ENCODE measurements around the gene CRYBB3. TPM values are rescaled to one million over a fixed set of nuclear protein-coding genes. Genes with fewer than 3 reads are reported as not detected.

The CRYBB3 gene
- total RNA-seq, 1 donor from 2014 or later = 0.27 TPM

DNA sequence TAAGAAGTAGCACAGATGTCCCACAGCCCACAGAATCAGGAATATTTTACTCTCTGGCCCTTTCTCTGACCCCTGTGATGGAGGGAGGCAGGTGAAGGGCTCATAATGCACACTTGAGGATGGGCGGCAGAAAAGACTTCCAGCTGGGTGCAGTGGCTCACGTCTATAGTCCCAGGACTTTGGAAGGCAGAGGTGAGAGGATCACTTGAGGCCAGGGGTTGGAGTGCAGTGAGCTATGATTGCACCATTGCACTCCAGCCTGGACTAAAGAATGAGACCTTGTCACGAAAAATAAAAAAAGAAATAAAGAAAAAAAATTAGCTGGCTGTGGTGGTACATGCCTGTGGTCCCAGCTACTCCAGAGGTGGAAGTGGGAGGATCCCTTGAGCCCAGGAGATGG, 13.5 kb upstream of the CRYBB3 start:
- Mint-ChIP-seq H3K4me1 (no peaks in the 10 kb centered on the region), H3K27me3 (ENCODE audit: low read depth) (no peaks in the 10 kb centered on the region), H3K36me3 (peaks cover 39% of the 10 kb centered on the region), H3K27ac (no peak overlapping the region), H3K4me3 (no peak overlapping the region), H3K9me3 (no peaks in the 10 kb centered on the region)
- TF ChIP-seq, protein P1, sequence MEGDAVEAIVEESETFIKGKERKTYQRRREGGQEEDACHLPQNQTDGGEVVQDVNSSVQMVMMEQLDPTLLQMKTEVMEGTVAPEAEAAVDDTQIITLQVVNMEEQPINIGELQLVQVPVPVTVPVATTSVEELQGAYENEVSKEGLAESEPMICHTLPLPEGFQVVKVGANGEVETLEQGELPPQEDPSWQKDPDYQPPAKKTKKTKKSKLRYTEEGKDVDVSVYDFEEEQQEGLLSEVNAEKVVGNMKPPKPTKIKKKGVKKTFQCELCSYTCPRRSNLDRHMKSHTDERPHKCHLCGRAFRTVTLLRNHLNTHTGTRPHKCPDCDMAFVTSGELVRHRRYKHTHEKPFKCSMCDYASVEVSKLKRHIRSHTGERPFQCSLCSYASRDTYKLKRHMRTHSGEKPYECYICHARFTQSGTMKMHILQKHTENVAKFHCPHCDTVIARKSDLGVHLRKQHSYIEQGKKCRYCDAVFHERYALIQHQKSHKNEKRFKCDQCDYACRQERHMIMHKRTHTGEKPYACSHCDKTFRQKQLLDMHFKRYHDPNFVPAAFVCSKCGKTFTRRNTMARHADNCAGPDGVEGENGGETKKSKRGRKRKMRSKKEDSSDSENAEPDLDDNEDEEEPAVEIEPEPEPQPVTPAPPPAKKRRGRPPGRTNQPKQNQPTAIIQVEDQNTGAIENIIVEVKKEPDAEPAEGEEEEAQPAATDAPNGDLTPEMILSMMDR (IDR thresholded peaks at IDR 0.05; ENCODE audit: unreplicated experiment) = no peak
- no peak for DNase-seq (ENCODE audit: low spot score in 2 of 2, unreplicated experiment in 2 of 2)

- Mint-ChIP-seq H3K27ac (no peak overlapping the region), H3K4me3 (no peak overlapping the region), H3K27me3 (ENCODE audit: low read depth) (no peaks in the 10 kb centered on the region), H3K36me3 (peaks cover 37% of the 10 kb centered on the region), H3K4me1 (no peaks in the 10 kb centered on the region), H3K9me3 (no peaks in the 10 kb centered on the region)
- DNase-seq (ENCODE audit: low spot score in 2 of 2, unreplicated experiment in 2 of 2) = no peak
- TF ChIP-seq, protein P1 (IDR thresholded peaks at IDR 0.05; ENCODE audit: unreplicated experiment) = no peak
Measured at GRCh38 chr22:25187469-25187868, 12.2 kb upstream of the CRYBB3 start.

- TF ChIP-seq, protein P1 (IDR thresholded peaks at IDR 0.05; ENCODE audit: unreplicated experiment) = no peak
- no peaks in the 10 kb centered on the region for H3K4me1 Mint-ChIP-seq
- no peak overlapping the region for H3K4me3 Mint-ChIP-seq
- no peak overlapping the region for H3K27ac Mint-ChIP-seq
- H3K36me3 Mint-ChIP-seq = peaks cover 22% of the 10 kb centered on the region
- no peaks in the 10 kb centered on the region for H3K27me3 Mint-ChIP-seq (ENCODE audit: low read depth)
- no peak for DNase-seq (ENCODE audit: low spot score in 2 of 2, unreplicated experiment in 2 of 2)
- no peaks in the 10 kb centered on the region for H3K9me3 Mint-ChIP-seq
Measured at GRCh38 chr22:25192406-25192805, 7.3 kb upstream of the CRYBB3 start.

GRCh38 chr22:25193130-25193529, 6.5 kb upstream of the CRYBB3 start:
- TF ChIP-seq, protein P1 (IDR thresholded peaks at IDR 0.05; ENCODE audit: unreplicated experiment) = no peak
- H3K4me1 Mint-ChIP-seq = no peaks in the 10 kb centered on the region
- DNase-seq (ENCODE audit: low spot score in 2 of 2, unreplicated experiment in 2 of 2) = no peak
- H3K27ac Mint-ChIP-seq = no peak overlapping the region
- no peaks in the 10 kb centered on the region for H3K27me3 Mint-ChIP-seq (ENCODE audit: low read depth)
- H3K36me3 Mint-ChIP-seq = peaks cover 22% of the 10 kb centered on the region
- H3K9me3 Mint-ChIP-seq = no peaks in the 10 kb centered on the region
- no peak overlapping the region for H3K4me3 Mint-ChIP-seq

DNA sequence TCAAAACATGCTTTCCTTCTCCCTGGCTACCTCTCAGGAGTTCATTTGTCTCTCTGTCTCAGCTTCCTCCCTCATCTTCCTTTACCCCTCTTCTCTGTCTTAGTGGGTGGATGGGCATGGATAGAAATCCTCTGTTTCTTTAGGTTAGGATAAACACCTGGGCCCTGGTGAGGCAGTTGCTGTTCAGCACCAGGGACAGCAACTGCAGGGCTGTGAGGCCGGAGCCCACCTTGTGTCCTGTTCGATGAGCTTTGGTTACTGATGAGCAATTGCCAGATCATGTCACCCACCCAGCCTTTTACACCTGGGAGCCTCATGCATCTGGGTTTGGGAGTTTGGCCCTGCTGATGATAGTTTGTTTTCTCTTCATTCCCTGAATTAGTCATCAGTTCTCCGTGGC, 6.1 kb upstream of the CRYBB3 start:
- Mint-ChIP-seq H3K4me1 (no peaks in the 10 kb centered on the region), H3K36me3 (peaks cover 21% of the 10 kb centered on the region), H3K27ac (no peak overlapping the region), H3K9me3 (no peaks in the 10 kb centered on the region), H3K27me3 (ENCODE audit: low read depth) (no peaks in the 10 kb centered on the region), H3K4me3 (no peak overlapping the region)
- TF ChIP-seq, protein P1 (IDR thresholded peaks at IDR 0.05; ENCODE audit: unreplicated experiment) = no peak
- no peak for DNase-seq (ENCODE audit: low spot score in 2 of 2, unreplicated experiment in 2 of 2)

GRCh38 chr22:25196326-25196725, 3.3 kb upstream of the CRYBB3 start:
- DNase-seq (ENCODE audit: low spot score in 2 of 2, unreplicated experiment in 2 of 2) = no peak
- H3K27me3 Mint-ChIP-seq (ENCODE audit: low read depth) = no peaks in the 10 kb centered on the region
- TF ChIP-seq, protein P1 (IDR thresholded peaks at IDR 0.05; ENCODE audit: unreplicated experiment) = no peak
- H3K27ac Mint-ChIP-seq = no peak overlapping the region
- peaks cover 9% of the 10 kb centered on the region for H3K36me3 Mint-ChIP-seq
- H3K9me3 Mint-ChIP-seq = no peaks in the 10 kb centered on the region
- no peak overlapping the region for H3K4me3 Mint-ChIP-seq
- H3K4me1 Mint-ChIP-seq = no peaks in the 10 kb centered on the region

Data from mesothelial cell of epicardium (in vitro differentiated cells).